ENCODE measurements around the gene CYP1A1. TPM values are rescaled to one million over a fixed set of nuclear protein-coding genes. Genes with fewer than 3 reads are reported as not detected.

Gene CYP1A1
- total RNA-seq, 1 donor from 2014 or later = 0.27 TPM

DNA sequence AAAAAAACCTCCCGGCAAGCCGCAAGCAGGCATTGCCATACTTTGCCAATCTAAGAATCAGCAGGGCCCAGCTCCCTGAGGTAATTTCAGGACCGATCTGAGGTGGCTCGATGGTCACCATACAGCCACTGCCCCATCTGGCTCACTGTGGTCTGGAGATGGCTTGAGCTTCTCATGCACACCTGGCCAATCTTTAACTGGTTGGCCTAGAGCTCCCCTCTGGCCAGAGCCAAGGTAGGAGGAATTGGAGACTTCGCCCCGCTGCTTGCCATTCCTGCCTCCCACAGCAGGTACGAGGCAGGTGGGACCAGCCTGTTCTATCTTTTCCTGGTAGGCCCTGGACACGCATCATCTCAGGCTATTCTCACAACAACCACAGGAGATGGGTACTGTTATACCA, 33.4 kb upstream of the CYP1A1 start:
- Mint-ChIP-seq H3K27me3 (ENCODE audit: low read depth) (peaks cover 3% of the 10 kb centered on the region), H3K4me3 (no peak overlapping the region), H3K36me3 (no peaks in the 10 kb centered on the region), H3K27ac (no peak overlapping the region), H3K9me3 (no peaks in the 10 kb centered on the region), H3K4me1 (peaks cover 2% of the 10 kb centered on the region)
- TF ChIP-seq, protein P1, sequence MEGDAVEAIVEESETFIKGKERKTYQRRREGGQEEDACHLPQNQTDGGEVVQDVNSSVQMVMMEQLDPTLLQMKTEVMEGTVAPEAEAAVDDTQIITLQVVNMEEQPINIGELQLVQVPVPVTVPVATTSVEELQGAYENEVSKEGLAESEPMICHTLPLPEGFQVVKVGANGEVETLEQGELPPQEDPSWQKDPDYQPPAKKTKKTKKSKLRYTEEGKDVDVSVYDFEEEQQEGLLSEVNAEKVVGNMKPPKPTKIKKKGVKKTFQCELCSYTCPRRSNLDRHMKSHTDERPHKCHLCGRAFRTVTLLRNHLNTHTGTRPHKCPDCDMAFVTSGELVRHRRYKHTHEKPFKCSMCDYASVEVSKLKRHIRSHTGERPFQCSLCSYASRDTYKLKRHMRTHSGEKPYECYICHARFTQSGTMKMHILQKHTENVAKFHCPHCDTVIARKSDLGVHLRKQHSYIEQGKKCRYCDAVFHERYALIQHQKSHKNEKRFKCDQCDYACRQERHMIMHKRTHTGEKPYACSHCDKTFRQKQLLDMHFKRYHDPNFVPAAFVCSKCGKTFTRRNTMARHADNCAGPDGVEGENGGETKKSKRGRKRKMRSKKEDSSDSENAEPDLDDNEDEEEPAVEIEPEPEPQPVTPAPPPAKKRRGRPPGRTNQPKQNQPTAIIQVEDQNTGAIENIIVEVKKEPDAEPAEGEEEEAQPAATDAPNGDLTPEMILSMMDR (IDR thresholded peaks at IDR 0.05; ENCODE audit: unreplicated experiment) = no peak
- DNase-seq (ENCODE audit: low spot score in 2 of 2, unreplicated experiment in 2 of 2) = no peak

DNA sequence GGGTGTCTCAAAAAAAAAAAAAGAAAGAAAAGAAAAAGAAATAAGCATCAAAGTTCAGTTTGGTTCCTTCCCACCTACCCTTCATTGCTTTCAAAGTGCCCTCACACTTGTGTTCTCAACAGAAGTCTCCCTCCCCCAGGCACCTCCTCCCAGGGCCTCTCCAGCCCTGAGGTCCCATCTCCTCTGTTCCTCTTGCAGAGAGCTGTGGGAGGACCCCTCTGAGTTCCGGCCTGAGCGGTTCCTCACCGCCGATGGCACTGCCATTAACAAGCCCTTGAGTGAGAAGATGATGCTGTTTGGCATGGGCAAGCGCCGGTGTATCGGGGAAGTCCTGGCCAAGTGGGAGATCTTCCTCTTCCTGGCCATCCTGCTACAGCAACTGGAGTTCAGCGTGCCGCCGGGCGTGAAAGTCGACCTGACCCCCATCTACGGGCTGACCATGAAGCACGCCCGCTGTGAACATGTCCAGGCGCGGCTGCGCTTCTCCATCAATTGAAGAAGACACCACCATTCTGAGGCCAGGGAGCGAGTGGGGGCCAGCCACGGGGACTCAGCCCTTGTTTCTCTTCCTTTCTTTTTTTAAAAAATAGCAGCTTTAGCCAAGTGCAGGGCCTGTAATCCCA, 29.4 kb upstream of the CYP1A1 start:
- H3K9me3 Mint-ChIP-seq = no peaks in the 10 kb centered on the region
- TF ChIP-seq, protein P1 (IDR thresholded peaks at IDR 0.05; ENCODE audit: unreplicated experiment) = no peak
- peaks cover 2% of the 10 kb centered on the region for H3K27me3 Mint-ChIP-seq (ENCODE audit: low read depth)
- no peak for DNase-seq (ENCODE audit: low spot score in 2 of 2, unreplicated experiment in 2 of 2)
- peaks cover 10% of the 10 kb centered on the region for H3K4me1 Mint-ChIP-seq
- no peak overlapping the region for H3K4me3 Mint-ChIP-seq
- H3K27ac Mint-ChIP-seq = no peak overlapping the region
- no peaks in the 10 kb centered on the region for H3K36me3 Mint-ChIP-seq

DNA sequence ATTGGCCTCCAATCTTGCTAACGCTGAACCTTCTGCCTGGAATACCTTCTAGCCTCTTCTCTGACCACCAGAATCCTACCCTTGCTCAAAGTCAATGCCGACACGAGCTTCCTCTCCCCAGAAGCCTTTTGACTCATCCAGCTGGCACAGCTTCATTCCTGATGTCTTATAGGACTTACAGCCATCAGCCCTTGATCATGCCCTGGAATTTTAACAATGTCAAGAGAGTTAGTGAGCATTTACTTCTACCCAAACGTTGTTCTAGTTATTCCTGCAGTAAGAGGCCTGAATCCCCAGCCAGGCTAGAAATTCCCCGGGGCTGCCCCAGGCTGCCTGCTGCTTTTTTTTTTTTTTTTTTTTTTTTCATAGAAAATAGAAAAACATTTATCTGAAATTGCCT, 27.2 kb upstream of the CYP1A1 start:
- Mint-ChIP-seq H3K36me3 (no peaks in the 10 kb centered on the region), H3K9me3 (no peaks in the 10 kb centered on the region), H3K4me3 (no peak overlapping the region), H3K27me3 (ENCODE audit: low read depth) (no peaks in the 10 kb centered on the region), H3K4me1 (peaks cover 10% of the 10 kb centered on the region), H3K27ac (peak overlapping the region; percentile 70)
- DNase-seq (ENCODE audit: low spot score in 2 of 2, unreplicated experiment in 2 of 2) = no peak
- TF ChIP-seq, protein P1 (IDR thresholded peaks at IDR 0.05; ENCODE audit: unreplicated experiment) = no peak

DNA sequence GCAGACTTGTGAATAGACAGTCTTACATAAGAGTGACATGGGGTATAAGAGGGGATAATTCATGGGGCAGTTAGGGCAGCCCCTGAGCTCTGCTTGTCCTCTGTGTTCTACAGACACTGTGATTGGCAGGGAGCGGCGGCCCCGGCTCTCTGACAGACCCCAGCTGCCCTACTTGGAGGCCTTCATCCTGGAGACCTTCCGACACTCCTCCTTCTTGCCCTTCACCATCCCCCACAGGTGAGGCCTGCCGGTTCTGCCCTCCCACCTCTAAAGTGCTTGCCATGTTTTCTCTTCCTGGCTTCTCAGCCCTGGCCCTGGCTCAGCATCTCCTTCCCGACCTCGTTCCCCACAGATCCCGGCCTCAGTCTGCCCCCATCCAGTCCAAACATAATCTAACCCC, 26.7 kb upstream of the CYP1A1 start:
- H3K27ac Mint-ChIP-seq = peak overlapping the region; percentile 70
- no peak overlapping the region for H3K4me3 Mint-ChIP-seq
- no peaks in the 10 kb centered on the region for H3K9me3 Mint-ChIP-seq
- H3K27me3 Mint-ChIP-seq (ENCODE audit: low read depth) = no peaks in the 10 kb centered on the region
- TF ChIP-seq, protein P1 (IDR thresholded peaks at IDR 0.05; ENCODE audit: unreplicated experiment) = no peak
- peaks cover 10% of the 10 kb centered on the region for H3K4me1 Mint-ChIP-seq
- DNase-seq (ENCODE audit: low spot score in 2 of 2, unreplicated experiment in 2 of 2) = no peak
- H3K36me3 Mint-ChIP-seq = no peaks in the 10 kb centered on the region

DNA sequence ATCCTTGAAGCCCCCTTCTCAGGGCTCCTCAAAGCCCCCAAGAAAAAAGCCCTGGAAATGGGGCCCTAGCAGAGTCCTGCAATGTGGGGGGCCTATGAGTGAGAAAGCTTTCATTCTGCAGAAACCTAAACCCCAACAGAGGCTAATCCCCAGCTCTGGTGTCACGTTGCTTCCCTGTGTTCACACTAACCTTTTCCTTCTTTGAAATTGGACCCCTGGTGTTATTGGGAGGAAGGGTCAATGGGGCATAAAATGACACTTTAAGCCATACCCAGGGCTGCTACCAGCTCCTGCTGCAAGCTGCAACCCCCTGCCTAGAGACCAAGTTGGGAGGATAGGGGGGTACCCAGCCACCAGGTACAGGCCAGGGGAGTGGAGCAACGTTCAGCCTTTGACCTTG, 25.4 kb upstream of the CYP1A1 start:
- Mint-ChIP-seq H3K36me3 (no peaks in the 10 kb centered on the region), H3K27me3 (ENCODE audit: low read depth) (no peaks in the 10 kb centered on the region), H3K4me1 (peaks cover 10% of the 10 kb centered on the region), H3K27ac (no peak overlapping the region), H3K9me3 (no peaks in the 10 kb centered on the region), H3K4me3 (no peak overlapping the region)
- TF ChIP-seq, protein P1 (IDR thresholded peaks at IDR 0.05; ENCODE audit: unreplicated experiment) = no peak
- DNase-seq (ENCODE audit: low spot score in 2 of 2, unreplicated experiment in 2 of 2) = no peak

DNA sequence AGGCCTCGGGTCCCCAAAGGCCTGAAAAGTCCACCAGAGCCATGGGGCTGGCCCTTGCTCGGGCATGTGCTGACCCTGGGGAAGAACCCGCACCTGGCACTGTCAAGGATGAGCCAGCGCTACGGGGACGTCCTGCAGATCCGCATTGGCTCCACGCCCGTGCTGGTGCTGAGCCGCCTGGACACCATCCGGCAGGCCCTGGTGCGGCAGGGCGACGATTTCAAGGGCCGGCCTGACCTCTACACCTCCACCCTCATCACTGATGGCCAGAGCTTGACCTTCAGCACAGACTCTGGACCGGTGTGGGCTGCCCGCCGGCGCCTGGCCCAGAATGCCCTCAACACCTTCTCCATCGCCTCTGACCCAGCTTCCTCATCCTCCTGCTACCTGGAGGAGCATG, 24.5 kb upstream of the CYP1A1 start:
- Mint-ChIP-seq H3K36me3 (no peaks in the 10 kb centered on the region), H3K27me3 (ENCODE audit: low read depth) (no peaks in the 10 kb centered on the region), H3K9me3 (no peaks in the 10 kb centered on the region), H3K4me3 (no peak overlapping the region), H3K4me1 (peaks cover 10% of the 10 kb centered on the region), H3K27ac (no peak overlapping the region)
- TF ChIP-seq, protein P1 (IDR thresholded peaks at IDR 0.05; ENCODE audit: unreplicated experiment) = no peak
- DNase-seq (ENCODE audit: low spot score in 2 of 2, unreplicated experiment in 2 of 2) = no peak
